VCaP (cell line): ENCODE measurements around the gene NUP210L.
"Not testable (repeated sequence)": the region's sequence is repeated elsewhere in the genome, so short reads cannot be mapped to it uniquely, and the experiment has no call there.

Experiments used
- H3K27ac ChIP-seq: fragments of 450-650 bp; 2 replicates; pipeline ENCODE4 v1.5.1; 2017
- TF ChIP-seq, protein P1 (sequence below): fragments of 450-650 bp; conservative IDR thresholded peaks from 2 replicates; pipeline ENCODE4 v1.5.1; 2017; ENCODE audit warnings: mild to moderate bottlenecking, moderate library complexity

Gene NUP210L

DNA sequence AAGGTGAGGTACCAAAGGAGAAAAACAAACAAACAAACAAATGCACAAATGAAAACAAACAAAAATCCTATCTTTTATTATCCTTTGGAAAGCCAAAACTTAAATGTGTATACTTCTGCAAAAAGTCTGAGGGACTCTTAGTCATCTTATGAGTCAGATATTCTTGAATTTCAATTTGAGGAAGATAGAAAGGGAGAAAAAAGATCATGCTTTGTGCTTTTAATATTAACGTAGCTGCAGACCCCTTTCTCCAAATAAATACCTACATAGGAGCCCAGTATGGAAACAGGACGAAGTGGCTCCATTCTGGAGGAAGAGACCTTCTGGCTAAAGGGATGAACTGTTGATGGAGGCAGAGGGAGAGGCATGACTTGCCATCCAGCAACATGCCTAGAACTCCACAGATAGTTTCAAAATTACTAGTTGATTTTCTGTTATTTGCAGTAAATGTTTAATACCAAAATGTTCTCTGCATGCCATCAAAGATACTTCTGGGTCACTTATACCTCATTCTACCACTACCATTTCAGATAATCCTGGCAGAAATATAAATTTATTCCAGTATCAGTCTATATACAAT lies 25.4 kb downstream of the NUP210L start:
- TF ChIP-seq, protein P1, sequence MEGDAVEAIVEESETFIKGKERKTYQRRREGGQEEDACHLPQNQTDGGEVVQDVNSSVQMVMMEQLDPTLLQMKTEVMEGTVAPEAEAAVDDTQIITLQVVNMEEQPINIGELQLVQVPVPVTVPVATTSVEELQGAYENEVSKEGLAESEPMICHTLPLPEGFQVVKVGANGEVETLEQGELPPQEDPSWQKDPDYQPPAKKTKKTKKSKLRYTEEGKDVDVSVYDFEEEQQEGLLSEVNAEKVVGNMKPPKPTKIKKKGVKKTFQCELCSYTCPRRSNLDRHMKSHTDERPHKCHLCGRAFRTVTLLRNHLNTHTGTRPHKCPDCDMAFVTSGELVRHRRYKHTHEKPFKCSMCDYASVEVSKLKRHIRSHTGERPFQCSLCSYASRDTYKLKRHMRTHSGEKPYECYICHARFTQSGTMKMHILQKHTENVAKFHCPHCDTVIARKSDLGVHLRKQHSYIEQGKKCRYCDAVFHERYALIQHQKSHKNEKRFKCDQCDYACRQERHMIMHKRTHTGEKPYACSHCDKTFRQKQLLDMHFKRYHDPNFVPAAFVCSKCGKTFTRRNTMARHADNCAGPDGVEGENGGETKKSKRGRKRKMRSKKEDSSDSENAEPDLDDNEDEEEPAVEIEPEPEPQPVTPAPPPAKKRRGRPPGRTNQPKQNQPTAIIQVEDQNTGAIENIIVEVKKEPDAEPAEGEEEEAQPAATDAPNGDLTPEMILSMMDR = no peak
- H3K27ac ChIP-seq = no peak overlapping the region

DNA sequence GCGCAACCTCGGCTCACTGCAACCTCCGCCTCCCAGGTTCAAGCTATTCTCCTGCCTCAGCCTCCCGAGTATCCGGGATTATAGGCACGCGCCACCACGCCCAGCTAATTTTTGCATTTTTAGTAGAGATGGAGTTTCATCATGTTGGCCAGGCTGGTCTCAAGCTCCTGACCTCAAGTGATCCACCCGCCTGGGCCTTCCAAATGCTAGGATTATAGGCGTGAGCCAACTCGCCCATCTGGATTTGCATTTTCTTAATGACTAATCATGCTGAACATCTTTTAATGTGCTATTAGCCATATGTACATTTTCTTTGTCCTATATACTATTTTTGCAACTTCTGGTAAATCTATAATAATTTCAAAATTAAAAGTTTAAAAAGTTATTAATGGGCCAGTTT lies 31.7 kb downstream of the NUP210L start:
- not testable (repeated sequence) for H3K27ac ChIP-seq

DNA sequence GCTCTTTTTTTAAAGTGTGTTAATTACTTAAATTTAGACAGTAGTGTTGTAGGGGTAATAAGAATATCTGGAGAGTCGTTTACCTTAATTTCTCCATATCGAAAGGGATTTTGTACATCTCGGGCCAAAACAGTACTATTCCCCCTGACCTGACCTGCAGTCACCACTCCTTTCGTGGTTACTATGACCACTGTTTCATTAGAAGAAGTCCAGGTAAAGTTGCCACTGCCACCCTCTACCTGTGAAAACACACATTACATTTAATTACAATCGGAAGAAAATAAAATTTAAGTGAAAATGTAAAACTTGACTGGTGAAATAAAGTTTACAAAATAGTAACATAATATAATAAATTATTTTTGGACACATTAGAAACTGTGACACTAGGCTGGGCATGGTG lies 37.2 kb downstream of the NUP210L start:
- TF ChIP-seq, protein P1 = peak; percentile 26; the same call in 1 of the 2 replicates
- no peak overlapping the region for H3K27ac ChIP-seq

DNA sequence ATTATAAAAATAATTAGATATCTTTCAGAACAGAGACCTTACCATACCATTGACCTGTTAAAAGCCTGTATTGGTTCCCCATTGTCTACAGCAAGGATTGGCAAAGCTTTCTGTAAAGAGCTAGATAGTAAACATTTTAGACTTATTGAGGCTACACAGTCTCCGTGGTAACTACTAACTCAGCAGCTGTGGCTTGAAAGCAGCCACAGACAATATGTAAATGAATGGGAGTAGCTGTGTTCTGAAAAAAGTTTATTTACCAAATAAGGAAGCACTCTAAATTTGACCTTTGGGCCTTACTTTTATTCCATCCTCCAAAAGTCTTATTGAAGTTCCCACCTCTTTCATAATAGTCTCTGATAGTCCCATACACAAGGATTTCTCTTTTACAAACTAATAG lies 39.7 kb downstream of the NUP210L start:
- TF ChIP-seq, protein P1 = no peak
- no peak overlapping the region for H3K27ac ChIP-seq

DNA sequence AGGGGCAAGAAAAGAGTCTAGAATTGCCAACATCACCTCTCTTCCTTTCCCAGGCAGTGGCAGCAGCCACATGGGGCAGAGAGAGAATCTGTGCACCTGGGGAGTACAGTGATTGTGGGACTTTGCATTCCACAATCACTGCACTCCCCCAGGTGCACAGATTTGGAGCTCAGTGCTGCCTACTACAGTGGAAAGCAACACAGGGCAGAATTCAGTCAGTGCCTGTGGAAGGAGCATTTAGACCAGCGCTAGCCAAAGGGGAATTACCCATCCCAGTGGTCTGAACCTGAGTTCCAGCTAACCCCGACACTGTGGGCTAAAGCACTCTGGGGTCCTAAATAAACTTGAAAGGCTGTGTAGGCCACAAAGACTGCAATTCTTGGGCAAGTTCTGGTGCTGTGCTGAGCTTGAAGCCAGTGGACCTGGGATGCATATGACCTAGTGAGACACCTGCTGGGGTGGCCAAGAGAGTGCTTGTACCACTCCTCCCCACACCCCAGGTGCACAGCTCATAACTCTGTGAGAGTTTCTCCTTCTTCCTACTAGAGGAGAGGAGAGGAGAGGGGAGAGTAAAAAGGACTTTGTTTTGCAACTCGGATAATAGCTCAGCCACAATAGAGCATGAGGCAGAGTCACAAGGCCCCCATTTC lies 50.3 kb downstream of the NUP210L start:
- H3K27ac ChIP-seq = no peak overlapping the region
- TF ChIP-seq, protein P1 = no peak

DNA sequence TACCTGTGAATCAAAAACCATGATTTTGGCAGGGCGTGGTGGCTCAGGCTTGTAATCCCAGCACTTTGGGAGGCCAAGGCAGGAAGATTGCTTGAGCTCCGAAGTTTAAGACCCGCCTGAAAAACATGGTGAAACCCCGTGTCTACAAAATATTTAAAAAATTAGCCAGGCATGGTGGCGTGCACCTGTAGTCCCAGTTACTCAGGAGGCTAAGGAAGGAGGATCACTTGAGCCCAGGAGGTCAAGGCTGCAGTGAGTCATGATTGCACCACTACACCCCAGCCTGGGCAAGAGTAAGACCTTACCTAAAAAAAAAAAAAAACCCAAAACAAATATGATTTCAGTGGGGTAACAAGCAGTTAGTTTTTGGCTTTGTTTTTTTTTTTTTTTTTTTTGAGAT lies 54.7 kb downstream of the NUP210L start:
- H3K27ac ChIP-seq = not testable (repeated sequence)

DNA sequence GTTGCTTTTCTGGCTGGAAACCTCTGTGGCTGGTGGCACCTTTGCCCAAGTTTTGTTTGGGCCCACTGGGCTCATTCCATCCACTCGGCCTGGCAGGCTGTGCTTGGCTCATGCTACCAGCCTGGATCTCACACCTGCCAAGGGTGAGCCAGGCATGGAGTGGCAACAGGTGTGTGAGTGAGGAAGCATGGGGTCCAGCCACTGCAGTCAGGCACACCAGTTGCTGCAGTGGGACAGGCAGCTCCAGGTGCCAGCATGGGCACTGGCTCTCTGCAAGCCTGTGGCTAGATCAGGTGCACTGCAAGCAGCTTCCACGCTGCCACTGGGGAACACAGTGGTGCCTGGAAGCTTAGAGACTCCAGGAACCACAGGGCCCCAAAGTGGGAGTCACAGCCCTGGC lies 57.0 kb downstream of the NUP210L start:
- TF ChIP-seq, protein P1 = no peak
- no peak overlapping the region for H3K27ac ChIP-seq

DNA sequence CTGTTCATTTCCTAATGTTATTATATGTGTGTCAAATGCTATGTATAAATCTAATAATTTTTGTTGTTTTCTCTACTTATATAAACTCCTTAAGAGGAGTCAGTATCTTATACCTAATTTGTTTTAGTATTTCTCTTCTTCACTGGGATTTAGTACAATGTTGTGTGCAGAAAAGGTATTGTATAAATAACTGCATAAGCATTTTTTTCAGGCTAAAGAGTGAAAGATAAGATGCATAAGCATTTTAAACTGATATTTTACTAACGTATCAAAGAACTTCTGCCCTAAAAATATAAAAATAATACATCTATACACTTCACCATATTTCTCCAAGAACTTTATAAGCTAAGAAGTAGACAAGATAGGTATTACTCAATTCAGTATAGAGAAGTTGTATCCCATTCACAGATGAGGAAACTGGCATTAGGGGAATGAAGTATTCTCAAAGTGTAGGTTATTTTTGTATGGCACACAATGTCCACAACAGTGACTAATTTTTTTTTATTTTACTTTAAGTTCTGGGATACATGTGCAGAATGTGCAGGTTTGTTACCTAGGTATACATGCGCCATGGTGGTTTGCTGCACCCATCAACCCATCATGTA lies 59.3 kb downstream of the NUP210L start:
- no peak overlapping the region for H3K27ac ChIP-seq
- TF ChIP-seq, protein P1 = no peak
